HG03378 (cell line): ENCODE results near the gene BANK1.

Experiments used
- ATAC-seq: cut with Tn5 transposase; IDR thresholded peaks from one replicate; pipeline ENCODE4 v1.9.1; 2021; ENCODE audit warnings: mild to moderate bottlenecking, moderate library complexity; ENCODE audit not compliant: unreplicated experiment

The BANK1 gene

GRCh38 chr4:101790521-101791181 lies at the start of gene BANK1:
TSS of gene BANK1 (plus strand) at chr4:101790730. CDS start at chr4:101790881, 151 bp downstream.
- ATAC-seq, result peak; percentile 99

- ATAC-seq, result no peak
Measured at GRCh38 chr4:101753721-101754120, 36.8 kb upstream of the BANK1 start.

- no peak for ATAC-seq
Measured at GRCh38 chr4:101756181-101756580, 34.3 kb upstream of the BANK1 start.

GRCh38 chr4:101761405-101761804 lies 29.1 kb upstream of the BANK1 start:
- ATAC-seq, result no peak

- no peak for ATAC-seq
Measured at GRCh38 chr4:101762025-101762424, 28.5 kb upstream of the BANK1 start.

GRCh38 chr4:101762534-101762933 lies 28.0 kb upstream of the BANK1 start:
- no peak for ATAC-seq

GRCh38 chr4:101763576-101763975 lies 27.0 kb upstream of the BANK1 start:
- no peak for ATAC-seq

GRCh38 chr4:101774807-101775206 lies 15.7 kb upstream of the BANK1 start:
- no peak for ATAC-seq

- ATAC-seq, result no peak
Measured at GRCh38 chr4:101777431-101777830, 13.1 kb upstream of the BANK1 start.

GRCh38 chr4:101780284-101780683 lies 10.2 kb upstream of the BANK1 start:
- no peak for ATAC-seq

GRCh38 chr4:101782546-101782945 lies 8.0 kb upstream of the BANK1 start:
- ATAC-seq, result no peak

- ATAC-seq, result no peak
Measured at GRCh38 chr4:101784957-101785356, 5.6 kb upstream of the BANK1 start.

- ATAC-seq, result no peak
Measured at GRCh38 chr4:101785486-101785885, 5.0 kb upstream of the BANK1 start.

GRCh38 chr4:101787701-101788316 lies 2.7 kb upstream of the BANK1 start:
- no peak for ATAC-seq

GRCh38 chr4:101791182-101791558 lies 640 bp downstream of the BANK1 start:
- peak; percentile 19 for ATAC-seq

GRCh38 chr4:101792056-101792590 lies 1.6 kb downstream of the BANK1 start:
- ATAC-seq, result no peak

GRCh38 chr4:101793397-101793796 lies 2.9 kb downstream of the BANK1 start:
- no peak for ATAC-seq

GRCh38 chr4:101794806-101795205 lies 4.3 kb downstream of the BANK1 start:
- ATAC-seq, result no peak

- ATAC-seq, result no peak
Measured at GRCh38 chr4:101795704-101796103, 5.2 kb downstream of the BANK1 start.

- ATAC-seq, result no peak
Measured at GRCh38 chr4:101801958-101802357, 11.4 kb downstream of the BANK1 start.

- peak; percentile 99 for ATAC-seq
Measured at GRCh38 chr4:101806914-101807313, 16.4 kb downstream of the BANK1 start.

- peak; percentile 28 for ATAC-seq
Measured at GRCh38 chr4:101807351-101807750, 16.8 kb downstream of the BANK1 start.
